ENCODE measurements around the gene TFF3. TPM values are rescaled to one million over a fixed set of nuclear protein-coding genes. Genes with fewer than 3 reads are reported as not detected.

TFF3 gene
- total RNA-seq, 4 donors from 2014 or later = 164 to 2,581 (median 367) TPM

GRCh38 chr21:42349420-42350317 lies 34.5 kb upstream of the TFF3 start:
- H3K27me3 ChIP-seq = no peaks in the 10 kb centered on the region
- 73 to 81% methylated on average over 4 to 14 of the region's 14 CpGs for WGBS, 2 donors (ENCODE audit: low coverage in 1 of 2)
- no peaks in the 10 kb centered on the region for H3K36me3 ChIP-seq
- H3K4me1 ChIP-seq = no peaks in the 10 kb centered on the region
- H3K4me3 ChIP-seq = no peak overlapping the region
- DNase-seq = no peak
- TF ChIP-seq CTCF (IDR thresholded peaks at IDR 0.05) = no peak
- TF ChIP-seq EP300 (IDR thresholded peaks at IDR 0.05; ENCODE audit: low read depth) = no peak
- TF ChIP-seq POLR2AphosphoS5 (IDR thresholded peaks at IDR 0.05) = no peak
- no peak for TF ChIP-seq POLR2A (IDR thresholded peaks at IDR 0.05)
- no peak overlapping the region for H3K27ac ChIP-seq
- intact Hi-C loops (cut with DNase I; ENCODE audit: low total_unique reads) (no loop called here), in situ Hi-C loops (cut with MboI; ENCODE audit: low pct_ligation_motif_present in 1 of 4, low pct_unique_long_range_greater_than_20kb in 1 of 4, low sequenced_read_pairs in 3 of 4) (no loop called here)
- no peaks in the 10 kb centered on the region for H3K9me3 ChIP-seq

- in situ Hi-C loops (cut with MboI; ENCODE audit: low pct_ligation_motif_present in 1 of 4, low pct_unique_long_range_greater_than_20kb in 1 of 4, low sequenced_read_pairs in 3 of 4) = no loop called here
- no peaks in the 10 kb centered on the region for H3K4me1 ChIP-seq
- WGBS, 2 donors (ENCODE audit: low coverage in 1 of 2) = 100% methylated on average over 2 of the region's 2 CpGs; no CpG with 5 or more reads in 1 of the 2 donors
- H3K27ac ChIP-seq = no peak overlapping the region
- H3K9me3 ChIP-seq = no peaks in the 10 kb centered on the region
- DNase-seq = no peak
- TF ChIP-seq EP300 (IDR thresholded peaks at IDR 0.05; ENCODE audit: low read depth) (no peak), POLR2A (IDR thresholded peaks at IDR 0.05) (no peak), POLR2AphosphoS5 (IDR thresholded peaks at IDR 0.05) (no peak), CTCF (IDR thresholded peaks at IDR 0.05) (no peak)
- intact Hi-C loops (cut with DNase I; ENCODE audit: low total_unique reads) = no loop called here
- H3K4me3 ChIP-seq = no peak overlapping the region
- no peaks in the 10 kb centered on the region for H3K36me3 ChIP-seq
- H3K27me3 ChIP-seq = no peaks in the 10 kb centered on the region
Measured at GRCh38 chr21:42348762-42349161, 33.6 kb upstream of the TFF3 start.

GRCh38 chr21:42347601-42348327 lies 32.6 kb upstream of the TFF3 start:
- intact Hi-C loops (cut with DNase I; ENCODE audit: low total_unique reads) (no loop called here), in situ Hi-C loops (cut with MboI; ENCODE audit: low pct_ligation_motif_present in 1 of 4, low pct_unique_long_range_greater_than_20kb in 1 of 4, low sequenced_read_pairs in 3 of 4) (no loop called here)
- H3K27me3 ChIP-seq = no peaks in the 10 kb centered on the region
- H3K9me3 ChIP-seq = no peaks in the 10 kb centered on the region
- no peaks in the 10 kb centered on the region for H3K4me1 ChIP-seq
- WGBS, 2 donors (ENCODE audit: low coverage in 1 of 2) = 84 to 86% methylated on average over 5 to 21 of the region's 30 CpGs
- H3K4me3 ChIP-seq = no peak overlapping the region
- no peak overlapping the region for H3K27ac ChIP-seq
- no peak for TF ChIP-seq CTCF (IDR thresholded peaks at IDR 0.05)
- TF ChIP-seq EP300 (IDR thresholded peaks at IDR 0.05; ENCODE audit: low read depth) = no peak
- TF ChIP-seq POLR2A (IDR thresholded peaks at IDR 0.05) = no peak
- TF ChIP-seq POLR2AphosphoS5 (IDR thresholded peaks at IDR 0.05) = no peak
- DNase-seq = no peak
- H3K36me3 ChIP-seq = no peaks in the 10 kb centered on the region

GRCh38 chr21:42346866-42347600 lies 31.8 kb upstream of the TFF3 start:
- Histone ChIP-seq H3K9me3 (no peaks in the 10 kb centered on the region), H3K36me3 (no peaks in the 10 kb centered on the region), H3K4me3 (no peak overlapping the region), H3K27me3 (no peaks in the 10 kb centered on the region), H3K4me1 (no peaks in the 10 kb centered on the region), H3K27ac (no peak overlapping the region)
- in situ Hi-C loops (cut with MboI; ENCODE audit: low pct_ligation_motif_present in 1 of 4, low pct_unique_long_range_greater_than_20kb in 1 of 4, low sequenced_read_pairs in 3 of 4) = no loop called here
- DNase-seq = no peak
- WGBS, 2 donors (ENCODE audit: low coverage in 1 of 2) = 82 to 87% methylated on average over 5 to 30 of the region's 30 CpGs
- intact Hi-C loops (cut with DNase I; ENCODE audit: low total_unique reads) = no loop called here
- no peak for TF ChIP-seq CTCF (IDR thresholded peaks at IDR 0.05)
- TF ChIP-seq EP300 (IDR thresholded peaks at IDR 0.05; ENCODE audit: low read depth) = no peak
- no peak for TF ChIP-seq POLR2AphosphoS5 (IDR thresholded peaks at IDR 0.05)
- no peak for TF ChIP-seq POLR2A (IDR thresholded peaks at IDR 0.05)

Measured in transverse colon (tissue), 4 donors.